ENCODE data around the gene SESN1.
"Not testable (repeated sequence)": the region's sequence is repeated elsewhere in the genome, so short reads cannot be mapped to it uniquely, and the experiment has no call there.

DNA sequence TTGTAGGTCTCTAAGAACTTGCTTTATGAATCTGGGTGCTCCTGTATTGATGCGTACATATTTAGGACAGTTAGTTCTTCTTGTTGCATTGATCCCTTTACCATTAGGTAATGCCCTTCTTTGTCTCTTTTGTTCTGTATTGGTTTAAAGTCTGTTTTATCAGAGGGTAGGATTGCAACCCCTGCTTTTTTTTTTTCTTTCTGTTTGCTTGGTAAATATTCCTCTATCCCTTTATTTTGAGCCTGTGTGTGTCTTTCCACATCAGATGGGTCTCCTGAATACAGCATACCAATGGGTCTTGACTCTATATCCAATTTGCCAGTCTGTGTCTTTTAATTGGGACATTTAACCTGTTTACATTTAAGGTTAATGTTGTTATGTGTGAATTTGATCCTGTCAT is 116.0 kb downstream of the SESN1 start:
- TF ChIP-seq POLR2A (IDR thresholded peaks at IDR 0.05) = not testable (repeated sequence)
- TF ChIP-seq, protein P1, sequence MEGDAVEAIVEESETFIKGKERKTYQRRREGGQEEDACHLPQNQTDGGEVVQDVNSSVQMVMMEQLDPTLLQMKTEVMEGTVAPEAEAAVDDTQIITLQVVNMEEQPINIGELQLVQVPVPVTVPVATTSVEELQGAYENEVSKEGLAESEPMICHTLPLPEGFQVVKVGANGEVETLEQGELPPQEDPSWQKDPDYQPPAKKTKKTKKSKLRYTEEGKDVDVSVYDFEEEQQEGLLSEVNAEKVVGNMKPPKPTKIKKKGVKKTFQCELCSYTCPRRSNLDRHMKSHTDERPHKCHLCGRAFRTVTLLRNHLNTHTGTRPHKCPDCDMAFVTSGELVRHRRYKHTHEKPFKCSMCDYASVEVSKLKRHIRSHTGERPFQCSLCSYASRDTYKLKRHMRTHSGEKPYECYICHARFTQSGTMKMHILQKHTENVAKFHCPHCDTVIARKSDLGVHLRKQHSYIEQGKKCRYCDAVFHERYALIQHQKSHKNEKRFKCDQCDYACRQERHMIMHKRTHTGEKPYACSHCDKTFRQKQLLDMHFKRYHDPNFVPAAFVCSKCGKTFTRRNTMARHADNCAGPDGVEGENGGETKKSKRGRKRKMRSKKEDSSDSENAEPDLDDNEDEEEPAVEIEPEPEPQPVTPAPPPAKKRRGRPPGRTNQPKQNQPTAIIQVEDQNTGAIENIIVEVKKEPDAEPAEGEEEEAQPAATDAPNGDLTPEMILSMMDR (IDR thresholded peaks at IDR 0.05) = not testable (repeated sequence)
